HCT116 (cell line): ENCODE measurements around the gene ZNF423. TPM values are rescaled to one million over a fixed set of nuclear protein-coding genes. Genes with fewer than 3 reads are reported as not detected.

Source experiments
- ATAC-seq: fragments of 200-7000 bp; cut with Tn5 transposase; 2 replicates; pipeline ENCODE4 v1.9.1; 2020; ENCODE audit warnings: mild to moderate bottlenecking, moderate library complexity
- BruUV-seq: library from RNA; stranded (reverse); fragments of 400-500 nt; replicated peaks from 2 replicates; lab custom pipeline; 2021; lab: Mats Ljungman, UMichigan
- CTCF ChIA-PET: fragments of 300-600 bp; sonication (Branson Sonifier 250); formaldehyde crosslinking; loops from one replicate; lab custom pipeline; 2021; ENCODE audit warnings: antibody characterized with exemption; lab: Charles Lee
- POLR2A ChIA-PET: fragments of 300-600, 350-600 bp; sonication (Branson Sonifier 250); formaldehyde crosslinking; loops from one replicate; lab custom pipeline; 2021; ENCODE audit warnings: antibody characterized with exemption; lab: Charles Lee
- RAD21 ChIA-PET, 2 experiments: fragments of 300-600 bp; sonication (Branson Sonifier 250); formaldehyde crosslinking; loops; one replicate each; lab custom pipeline; 2023; ENCODE audit warnings: low total read pairs in 2 of 2; ENCODE audit not compliant: uncharacterized antibody in 2 of 2, unreplicated experiment in 2 of 2, low non-redundant PET in 1 of 2; lab: Charles Lee
- DNase-seq: peaks from one replicate; pipeline ENCODE4 v3.0.0-alpha.2; 2010; ENCODE audit warnings: low read depth, low spot score
- H2AFZ ChIP-seq: fragments of 200-600 bp; shearing (Covaris generic), sonication (generic); 2 replicates; pipeline ENCODE4 v1.6.1; 2017; ENCODE audit warnings: low read depth, mixed run types, mixed read lengths, antibody characterized with exemption, low read length; ENCODE audit not compliant: poor library complexity, severe bottlenecking
- H3K27ac ChIP-seq: 2 replicates; pipeline ENCODE4 v1.5.1; 2012; ENCODE audit warnings: low read depth, low read length
- H3K27me3 ChIP-seq: fragments of 200-600 bp; sonication (generic); 2 replicates; pipeline ENCODE4 v1.6.1; 2016; ENCODE audit warnings: mixed run types, low read length, mixed read lengths; ENCODE audit not compliant: insufficient read depth
- H3K36me3 ChIP-seq, 2 experiments: fragments of 200-500 bp in 1 of 2; fragments of 200-600 bp in 1 of 2; sonication (Bioruptor generic) in 1 of 2; sonication (generic) in 1 of 2; 2 replicates each; pipeline versions ENCODE4 v1.5.1 to v1.6.1; 2014 to 2016; ENCODE audit warnings: low read length in 2 of 2, inconsistent platforms in 1 of 2, mixed read lengths in 1 of 2, mixed run types in 1 of 2; ENCODE audit not compliant: insufficient read depth in 2 of 2, control insufficient read depth in 1 of 2
- H3K4me1 ChIP-seq, 2 experiments: fragments of 200-600 bp in 1 of 2; sonication (generic) in 1 of 2; 2 replicates each; pipeline versions ENCODE4 v1.5.1 to v1.6.1; 2012 to 2017; ENCODE audit warnings: low read length in 2 of 2, inconsistent platforms in 1 of 2, mild to moderate bottlenecking in 1 of 2, mixed read lengths in 1 of 2, mixed run types in 1 of 2, moderate library complexity in 1 of 2; ENCODE audit not compliant: insufficient read depth in 2 of 2, control insufficient read depth in 1 of 2
- H3K4me2 ChIP-seq: fragments of 200-600 bp; sonication (generic); 2 replicates; pipeline ENCODE4 v1.6.1; 2017; ENCODE audit warnings: mixed run types, low read length, mixed read lengths
- H3K4me3 ChIP-seq, 2 experiments: fragments of 200-600 bp in 1 of 2; sonication (generic) in 1 of 2; replicated peaks in 1 of 2; 2 replicates each; pipeline ENCODE4 v1.5.1; 2011 to 2016; ENCODE audit warnings: low read length in 2 of 2, control low read depth in 1 of 2, low read depth in 1 of 2, mild to moderate bottlenecking in 1 of 2, mixed read lengths in 1 of 2, mixed run types in 1 of 2
- H3K79me2 ChIP-seq: fragments of 200-600 bp; sonication (generic); 2 replicates; pipeline ENCODE4 v1.6.1; 2017; ENCODE audit warnings: mild to moderate bottlenecking, mixed run types, low read length, moderate library complexity, mixed read lengths; ENCODE audit not compliant: insufficient read depth
- H3K9ac ChIP-seq: fragments of 200-600 bp; sonication (generic); 2 replicates; pipeline ENCODE4 v1.6.1; 2016; ENCODE audit warnings: low read length, mixed read lengths
- H3K9me2 ChIP-seq: fragments of 200-600 bp; sonication (generic), shearing (Covaris generic); 2 replicates; pipeline ENCODE4 v1.6.1; 2017; ENCODE audit warnings: mixed run types, mild to moderate bottlenecking, moderate library complexity; ENCODE audit not compliant: insufficient read depth
- H3K9me3 ChIP-seq, 2 experiments: fragments of 200-500 bp in 1 of 2; fragments of 200-600 bp in 1 of 2; sonication (Bioruptor generic) in 1 of 2; sonication (generic) in 1 of 2; 2 replicates each; pipeline ENCODE4 v1.6.1; 2014 to 2017; ENCODE audit warnings: low read length in 2 of 2, mixed read lengths in 2 of 2, inconsistent platforms in 1 of 2, low read depth in 1 of 2, mild to moderate bottlenecking in 1 of 2, mixed run types in 1 of 2, moderate library complexity in 1 of 2; ENCODE audit not compliant: control insufficient read depth in 1 of 2, insufficient read depth in 1 of 2
- H4K20me1 ChIP-seq: fragments of 200-600 bp; sonication (generic), shearing (Covaris generic); 2 replicates; pipeline ENCODE4 v1.6.1; 2017; ENCODE audit warnings: mixed run types, mild to moderate bottlenecking, moderate library complexity; ENCODE audit not compliant: insufficient read depth
- ATF3 ChIP-seq: IDR thresholded peaks from 2 replicates; pipeline ENCODE4 v1.6.1; 2012
- EZH2 ChIP-seq: fragments of 200-600 bp; sonication (generic); IDR thresholded peaks from 2 replicates; pipeline ENCODE4 v1.6.1; 2017; ENCODE audit warnings: antibody characterized with exemption, mixed run types
- POLR2AphosphoS5 ChIP-seq: IDR thresholded peaks from 2 replicates; pipeline ENCODE4 v1.6.1; 2011; ENCODE audit warnings: mild to moderate bottlenecking, low read depth, low read length, moderate library complexity
- SRF ChIP-seq: IDR thresholded peaks from 2 replicates; pipeline ENCODE4 v1.6.1; 2012; ENCODE audit warnings: low read depth
- YY1 ChIP-seq: IDR thresholded peaks from 2 replicates; pipeline ENCODE4 v1.6.1; 2011; ENCODE audit warnings: low read length, low read depth, moderate library complexity, mild to moderate bottlenecking; ENCODE audit not compliant: insufficient replicate concordance; ENCODE audit errors: extremely low read depth
- ZBTB33 ChIP-seq: IDR thresholded peaks from 2 replicates; pipeline ENCODE4 v1.6.1; 2011; ENCODE audit warnings: mild to moderate bottlenecking, low read length, moderate library complexity; ENCODE audit not compliant: insufficient replicate concordance; ENCODE audit errors: extremely low read depth
- intact Hi-C: fragments of 100-400 bp; cut with micrococcal nuclease; formaldehyde crosslinking; loops from 2 replicates; pipeline ENCODE4 v1.10.0; 2022
- total RNA-seq: library from RNA; stranded (reverse); gene quantifications from one replicate; pipeline ENCODE4 v1.2.1, GENCODE V29; 2021; ENCODE audit not compliant: unreplicated experiment

The ZNF423 gene
- total RNA-seq, 1 experiment from 2014 or later: 0.22 TPM

DNA sequence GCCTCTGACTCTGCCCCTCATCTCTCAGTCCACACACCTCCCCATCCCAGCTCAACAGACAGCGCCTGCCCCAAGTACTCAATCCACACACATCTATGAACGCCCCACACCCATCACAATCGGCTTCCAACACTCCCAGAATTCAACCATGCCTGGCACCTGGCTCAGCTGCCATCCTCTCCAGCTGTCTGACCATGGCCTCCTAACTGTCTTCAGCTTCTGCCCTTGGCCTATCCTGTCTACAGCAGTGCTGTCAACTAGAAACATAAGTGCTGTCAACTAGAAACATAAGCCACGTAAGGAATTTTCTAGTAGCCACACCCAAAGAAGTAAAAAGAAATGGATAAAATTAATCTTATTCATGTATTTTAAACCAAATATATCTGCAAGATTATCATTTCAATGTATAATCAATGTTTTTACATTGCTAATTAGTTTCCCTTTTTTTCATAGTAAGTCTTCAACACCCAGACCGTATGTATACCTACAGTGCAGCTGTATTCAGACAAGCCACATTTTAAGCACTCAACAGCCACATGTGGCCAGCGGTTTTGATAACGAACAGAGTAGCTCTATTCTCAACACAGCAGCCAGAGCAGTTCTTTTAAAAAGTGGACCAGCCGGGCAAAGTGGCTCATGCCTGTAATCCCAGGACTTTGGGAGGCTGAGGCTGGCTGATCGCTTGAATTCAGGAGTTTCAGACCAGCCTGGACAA lies 48.6 kb upstream of the ZNF423 start:
- ATAC-seq (no peak), DNase-seq (no peak)
- Histone ChIP-seq H2AFZ (no peak overlapping the region), H3K9ac (no peak overlapping the region), H3K9me2 (no peaks in the 10 kb centered on the region), H3K9me3 (no peaks in the 10 kb centered on the region), H3K4me1 (no peaks in the 10 kb centered on the region), H3K27ac (no peak overlapping the region), H3K36me3 (no peaks in the 10 kb centered on the region), H4K20me1 (no peaks in the 10 kb centered on the region), H3K79me2 (no peaks in the 10 kb centered on the region), H3K27me3 (no peaks in the 10 kb centered on the region), H3K4me3 (no peak overlapping the region), H3K4me2 (no peak overlapping the region)
- RAD21 ChIA-PET: no interaction called here
- CTCF ChIA-PET: no interaction called here
- no peak for TF ChIP-seq POLR2AphosphoS5
- no peak for TF ChIP-seq SRF
- intact Hi-C loops: no loop called here
- POLR2A ChIA-PET: no interaction called here
- no TSS peak for BruUV-seq

- ATAC-seq: no peak
- Histone ChIP-seq H3K36me3 (no peaks in the 10 kb centered on the region), H3K4me1 (no peaks in the 10 kb centered on the region), H3K9ac (no peak overlapping the region), H3K4me2 (no peak overlapping the region), H3K79me2 (no peaks in the 10 kb centered on the region), H3K9me3 (no peaks in the 10 kb centered on the region), H3K27ac (no peak overlapping the region), H3K4me3 (no peak overlapping the region), H2AFZ (no peak overlapping the region), H3K27me3 (no peaks in the 10 kb centered on the region), H3K9me2 (no peaks in the 10 kb centered on the region), H4K20me1 (no peaks in the 10 kb centered on the region)
- intact Hi-C loops: no loop called here
- ChIA-PET RAD21 (no interaction called here), CTCF (no interaction called here), POLR2A (no interaction called here)
- DNase-seq: no peak
- no TSS peak for BruUV-seq
- TF ChIP-seq EZH2 (no peak), ZBTB33 (no peak), ATF3 (no peak), SRF (no peak), YY1 (no peak)
These were observed 47.0 kb upstream of the ZNF423 start for GRCh38 chr16:49902908-49903307.
